OCI-LY7 (cell line): ENCODE measurements around the gene GMDS. TPM values are rescaled to one million over a fixed set of nuclear protein-coding genes. Genes with fewer than 3 reads are reported as not detected.

Experiments used
- BruUV-seq: library from RNA; stranded (reverse); fragments of 400-500 nt; replicated peaks from 2 replicates; lab custom pipeline; 2021; lab: Mats Ljungman, UMichigan
- CTCF ChIA-PET: fragments of 300-600 bp; sonication (Branson Sonifier 250); formaldehyde crosslinking; loops from one replicate; lab custom pipeline; 2022; ENCODE audit warnings: antibody characterized with exemption; ENCODE audit not compliant: unreplicated experiment; lab: Charles Lee
- POLR2A ChIA-PET: fragments of 300-600 bp; sonication (Branson Sonifier 250); formaldehyde crosslinking; loops from one replicate; lab custom pipeline; 2022; ENCODE audit warnings: antibody characterized with exemption; lab: Charles Lee
- DNase-seq: peaks from one replicate; pipeline ENCODE4 v3.0.0-alpha.2; 2015; ENCODE audit warnings: low spot score
- H2AFZ ChIP-seq: fragments of 200-600 bp; sonication (generic), shearing (Covaris generic); 2 replicates; pipeline ENCODE4 v1.6.1; 2014; ENCODE audit warnings: mild to moderate bottlenecking, antibody characterized with exemption, low read length, moderate library complexity
- H3K27ac ChIP-seq: fragments of 200-600 bp; sonication (generic); 2 replicates; pipeline ENCODE4 v1.5.1; 2014; ENCODE audit warnings: mixed run types, low read depth, mild to moderate bottlenecking, moderate library complexity, low read length, inconsistent platforms; ENCODE audit not compliant: poor library complexity, severe bottlenecking
- H3K36me3 ChIP-seq: fragments of 200-600 bp; sonication (generic); 2 replicates; pipeline ENCODE4 v1.6.1; 2014; ENCODE audit warnings: mild to moderate bottlenecking, antibody characterized with exemption, low read length, moderate library complexity, mixed read lengths; ENCODE audit not compliant: insufficient read depth
- H3K4me1 ChIP-seq: fragments of 200-600 bp; sonication (generic); 2 replicates; pipeline ENCODE4 v1.5.1; 2014; ENCODE audit warnings: mild to moderate bottlenecking, low read length; ENCODE audit not compliant: insufficient read depth, poor library complexity, severe bottlenecking
- H3K4me2 ChIP-seq: fragments of 200-600 bp; sonication (generic); 2 replicates; pipeline ENCODE4 v1.6.1; 2014; ENCODE audit warnings: mild to moderate bottlenecking, low read length
- H3K4me3 ChIP-seq: fragments of 200-600 bp; sonication (generic); 2 replicates; pipeline ENCODE4 v1.5.1; 2014; ENCODE audit warnings: mild to moderate bottlenecking, low read depth, low read length; ENCODE audit not compliant: poor library complexity, severe bottlenecking
- H3K79me2 ChIP-seq: fragments of 200-600 bp; sonication (generic); 2 replicates; pipeline ENCODE4 v1.6.1; 2016; ENCODE audit warnings: low read depth, mild to moderate bottlenecking, low read length, moderate library complexity, mixed read lengths; ENCODE audit not compliant: insufficient read depth
- H3K9me2 ChIP-seq: fragments of 200-600 bp; sonication (generic); 2 replicates; pipeline ENCODE4 v1.6.1; 2016; ENCODE audit warnings: mild to moderate bottlenecking, low read length, mixed read lengths; ENCODE audit not compliant: insufficient read depth
- H3K9me3 ChIP-seq: fragments of 200-600 bp; sonication (generic); 2 replicates; pipeline ENCODE4 v1.6.1; 2014; ENCODE audit warnings: mild to moderate bottlenecking, mixed run types, low read length, mixed read lengths
- H4K20me1 ChIP-seq: fragments of 200-600 bp; sonication (generic); 2 replicates; pipeline ENCODE4 v1.6.1; 2014; ENCODE audit warnings: mild to moderate bottlenecking, antibody characterized with exemption, low read length, moderate library complexity, mixed read lengths; ENCODE audit not compliant: insufficient read depth
- CTCF ChIP-seq: fragments of 200-600 bp; sonication (generic); conservative IDR thresholded peaks from 2 replicates; pipeline ENCODE4 v1.5.1; 2014; ENCODE audit warnings: mild to moderate bottlenecking, antibody characterized with exemption, low read length, moderate library complexity, mixed read lengths
- EZH2phosphoT487 ChIP-seq: fragments of 200-600 bp; sonication (generic); IDR thresholded peaks from 2 replicates; pipeline ENCODE4 v1.6.1; 2018; ENCODE audit warnings: low read depth, borderline replicate concordance, mild to moderate bottlenecking, mixed run types, antibody characterized with exemption, low read length, moderate library complexity, mixed read lengths
- intact Hi-C: fragments of 100-400 bp; cut with micrococcal nuclease; formaldehyde crosslinking; loops from one replicate; pipeline ENCODE4 v1.10.0; 2022; ENCODE audit not compliant: unreplicated experiment
- total RNA-seq, 2 experiments: library from RNA; depleted of rRNA in 1 of 2; stranded (reverse); fragments of >200 nt in 1 of 2; shearing (Covaris generic) in 1 of 2; gene quantifications; 2 replicates each; pipeline ENCODE4 v1.2.3, GENCODE V29; 2014 to 2022

Gene GMDS
- total RNA-seq, 2 experiments from 2014 or later = 9.9 to 26.8 TPM

- DNase-seq = no peak
- Histone ChIP-seq H4K20me1 (peaks cover 7% of the 10 kb centered on the region; the same call in 1 of the 2 replicates), H3K4me1 (no peaks in the 10 kb centered on the region), H3K4me2 (no peak overlapping the region), H3K9me3 (peaks cover 7% of the 10 kb centered on the region; the same call in 1 of the 2 replicates), H3K9me2 (no peaks in the 10 kb centered on the region), H2AFZ (no peak overlapping the region), H3K4me3 (no peak overlapping the region), H3K36me3 (no peaks in the 10 kb centered on the region), H3K27ac (no peak overlapping the region), H3K79me2 (no peaks in the 10 kb centered on the region)
- BruUV-seq = no TSS peak
- ChIA-PET POLR2A (no interaction called here), CTCF (no interaction called here)
- intact Hi-C loops = loop anchor here (10.0 kb wide), 1 partner anchor 187 kb away; no protein-coding TSS in a partner anchor
- no peak for TF ChIP-seq CTCF
- no peak for TF ChIP-seq EZH2phosphoT487
Observed at GRCh38 chr6:2191390-2191740, 54.0 kb downstream of the GMDS start.

- Histone ChIP-seq H3K4me1 (no peaks in the 10 kb centered on the region), H3K4me3 (no peak overlapping the region), H3K9me2 (no peaks in the 10 kb centered on the region), H3K27ac (no peak overlapping the region), H4K20me1 (0 out of 2 replicates have a peak, but pooled peaks cover 3% of the 10 kb centered on the region), H3K4me2 (no peak overlapping the region), H3K79me2 (no peaks in the 10 kb centered on the region), H2AFZ (no peak overlapping the region), H3K9me3 (peaks cover 7% of the 10 kb centered on the region; the same call in 1 of the 2 replicates), H3K36me3 (no peaks in the 10 kb centered on the region)
- no peak for DNase-seq
- TF ChIP-seq EZH2phosphoT487 = no peak
- TF ChIP-seq CTCF = no peak
- ChIA-PET CTCF (no interaction called here), POLR2A (no interaction called here)
- intact Hi-C loops = loop anchor here (10.0 kb wide), 1 partner anchor 186 kb away; no protein-coding TSS in a partner anchor
- no TSS peak for BruUV-seq
Observed at GRCh38 chr6:2190661-2191389, 54.6 kb downstream of the GMDS start.

GRCh38 chr6:2188856-2189384 lies 56.5 kb downstream of the GMDS start:
- no TSS peak for BruUV-seq
- no peaks in the 10 kb centered on the region for H4K20me1 ChIP-seq
- H3K36me3 ChIP-seq = no peaks in the 10 kb centered on the region
- H3K79me2 ChIP-seq = no peaks in the 10 kb centered on the region
- CTCF ChIA-PET = no interaction called here
- POLR2A ChIA-PET = interaction anchor here (0.6 to 0.7 kb wide), 2 partner anchors 36 to 469 kb away, joined by 3 read pairs; no protein-coding TSS in a partner anchor
- no peaks in the 10 kb centered on the region for H3K9me2 ChIP-seq
- no peak for TF ChIP-seq EZH2phosphoT487
- TF ChIP-seq CTCF = no peak
- no peak overlapping the region for H3K27ac ChIP-seq
- no peak overlapping the region for H2AFZ ChIP-seq
- peaks cover 7% of the 10 kb centered on the region; the same call in 1 of the 2 replicates for H3K9me3 ChIP-seq
- no peak overlapping the region for H3K4me3 ChIP-seq
- intact Hi-C loops = no loop called here
- DNase-seq = no peak
- no peak overlapping the region for H3K4me2 ChIP-seq
- no peaks in the 10 kb centered on the region for H3K4me1 ChIP-seq
